Measurements from ENCODE around the gene PDCL2. TPM values are rescaled to one million over a fixed set of nuclear protein-coding genes. Genes with fewer than 3 reads are reported as not detected.

Gene PDCL2
- total RNA-seq, 1 experiment from 2014 or later: not detected

GRCh38 chr4:55617587-55618197, 25.6 kb upstream of the PDCL2 start:
- Histone ChIP-seq H3T11ph (ENCODE audit: low read length) (no peak overlapping the region), H3K79me2 (ENCODE audit: insufficient read depth, low read length) (no peaks in the 10 kb centered on the region), H3K18ac (ENCODE audit: insufficient read length, low read depth, low read length) (no peak overlapping the region), H3K9me3 (ENCODE audit: control insufficient read depth, low read depth, low read length) (no peaks in the 10 kb centered on the region), H3K56ac (ENCODE audit: insufficient read length, low read depth, low read length) (no peak overlapping the region), H2BK15ac (ENCODE audit: low read depth, low read length) (no peak overlapping the region), H3K4ac (ENCODE audit: low read depth, low read length) (no peak overlapping the region), H4K8ac (replicated peaks; ENCODE audit: insufficient read length, low read depth, low read length) (no peak overlapping the region), H4K20me1 (ENCODE audit: control insufficient read depth, insufficient read depth, insufficient read length) (no peaks in the 10 kb centered on the region), H2AFZ (ENCODE audit: low read length) (no peak overlapping the region), H3K9ac (ENCODE audit: extremely low read depth, insufficient read length, low read length) (no peak overlapping the region), H3K27ac (ENCODE audit: insufficient read length, low read depth, low read length) (no peak overlapping the region), H4K5ac (ENCODE audit: insufficient read length, low read depth, low read length) (no peak overlapping the region), H3K79me1 (ENCODE audit: insufficient read depth, low read depth, low read length, poor library complexity, severe bottlenecking) (no peaks in the 10 kb centered on the region), H2BK120ac (ENCODE audit: low read depth, low read length, poor library complexity, severe bottlenecking) (no peak overlapping the region), H3K4me2 (ENCODE audit: insufficient read depth, insufficient read length, low read length) (no peak overlapping the region), H3K14ac (ENCODE audit: insufficient read depth, low read length) (no peak overlapping the region), H4K91ac (ENCODE audit: insufficient read length, low read depth, low read length) (no peak overlapping the region), H2BK12ac (ENCODE audit: insufficient read length, low read depth, low read length) (no peak overlapping the region), H3K23ac (ENCODE audit: insufficient read length, low read depth, low read length) (no peak overlapping the region), H2AK5ac (ENCODE audit: insufficient read length, low read length) (no peak overlapping the region), H3K23me2 (ENCODE audit: insufficient read length, low read depth, low read length, poor library complexity, severe bottlenecking) (no peaks in the 10 kb centered on the region), H3K4me1 (ENCODE audit: insufficient read depth, low read length) (no peaks in the 10 kb centered on the region), H2BK5ac (ENCODE audit: insufficient read length, low read length) (no peak overlapping the region), H2BK20ac (ENCODE audit: low read depth, low read length, poor library complexity, severe bottlenecking) (no peak overlapping the region), H3K27me3 (ENCODE audit: insufficient read depth, low read length) (no peaks in the 10 kb centered on the region)
- Mint-ChIP-seq H3K4me1 (peaks cover 2 to 12% of the 10 kb centered on the region in 2 experiments; a peak in 3 of 4 replicates), H3K36me3 (ENCODE audit: insufficient read depth in 1 of 3, low read depth in 3 of 3) (peaks cover 0 to 9% (median 7%) of the 10 kb centered on the region in 3 experiments; a peak in 3 of 7 replicates), H3K27ac (no peak overlapping the region), H3K4me3 (no peak overlapping the region), H3K27me3 (ENCODE audit: low read depth) (no peaks in the 10 kb centered on the region; the same call in 1 of the 2 replicates), H3K9me3 (peaks cover 0 to 8% of the 10 kb centered on the region in 2 experiments; a peak in 1 of 5 replicates)
- no CpG with 5 or more reads among the region's 1 CpG for WGBS (ENCODE audit: extremely low coverage, insufficient read length, low lambda C conversion rate)
- TF ChIP-seq CTCF (conservative IDR thresholded peaks at IDR 0.05): no peak
- DNase-seq: no peak
